Stimulated activated CD4-positive, alpha-beta T cell treated with anti-CD3 and anti-CD28 coated beads, Interleukin-4, amount 100 ng/mL, for 4 hours (primary cell): ENCODE data around the gene MOB1B.
"Not testable (repeated sequence)": the region's sequence is repeated elsewhere in the genome, so short reads cannot be mapped to it uniquely, and the experiment has no call there.

Experiments used
- DNase-seq, 2 experiments: peaks; one replicate each; pipeline ENCODE4 v3.0.0-alpha.2; 2020

Gene MOB1B

GRCh38 chr4:71009890-71010588 lies 107.9 kb downstream of the MOB1B start:
- no peak for DNase-seq

GRCh38 chr4:71011451-71011850 lies 109.3 kb downstream of the MOB1B start:
- DNase-seq, result no peak

GRCh38 chr4:71017391-71017790 lies 115.2 kb downstream of the MOB1B start:
- not testable (repeated sequence) for DNase-seq

- no peak for DNase-seq
Observed at GRCh38 chr4:71020611-71021010, 118.4 kb downstream of the MOB1B start.

- DNase-seq, result no peak
Observed at GRCh38 chr4:71025654-71026053, 123.5 kb downstream of the MOB1B start.

- DNase-seq, result no peak
Observed at GRCh38 chr4:71026086-71026485, 123.9 kb downstream of the MOB1B start.

GRCh38 chr4:71027611-71028010 lies 125.4 kb downstream of the MOB1B start:
- no peak for DNase-seq

- DNase-seq, result no peak
Observed at GRCh38 chr4:71029504-71029903, 127.3 kb downstream of the MOB1B start.

- DNase-seq, result not testable (repeated sequence)
Observed at GRCh38 chr4:71032106-71032505, 129.9 kb downstream of the MOB1B start.
